Measurements from ENCODE around the gene LSAMP. TPM values are rescaled to one million over a fixed set of nuclear protein-coding genes. Genes with fewer than 3 reads are reported as not detected.

The LSAMP gene
- polyA plus RNA-seq, 1 of the 3 experiments (the other 2 are of a cell fraction), result 6.6 TPM

DNA sequence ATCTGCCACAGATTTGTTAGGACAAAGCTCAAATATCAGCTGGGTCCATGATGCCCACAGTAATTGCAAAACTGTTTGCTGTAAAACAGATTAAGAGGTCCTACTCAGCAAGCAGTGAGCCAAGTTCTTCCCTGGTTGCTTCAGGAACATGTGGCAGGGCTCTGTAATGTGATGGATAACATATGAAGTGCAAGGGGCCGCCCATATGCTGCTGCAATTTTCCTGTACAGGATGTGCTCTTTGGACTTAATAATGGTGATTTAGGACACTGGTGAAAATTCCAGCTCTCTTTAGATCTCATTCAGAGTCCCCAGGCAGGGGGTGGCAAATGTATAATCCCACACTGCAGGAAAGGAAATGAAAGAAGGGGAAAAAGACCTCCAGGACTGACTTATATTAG lies 289.4 kb downstream of the LSAMP start:
- no peaks in the 10 kb centered on the region for H3F3A ChIP-seq (replicated peaks; ENCODE audit: insufficient read depth)
- no peak overlapping the region for H3K9ac ChIP-seq
- H3K9me2 ChIP-seq, result no peaks in the 10 kb centered on the region
- H4K20me1 ChIP-seq (ENCODE audit: insufficient read depth), result no peaks in the 10 kb centered on the region
- no peaks in the 10 kb centered on the region for H3K36me3 ChIP-seq (replicated peaks in 1 of 2; ENCODE audit: control insufficient read depth in 1 of 2, insufficient read depth in 2 of 2, low read length in 1 of 2)
- CTCF ChIA-PET, result interaction anchor here (0.7 to 1.0 kb wide), 3 partner anchors 15 to 285 kb away, joined by 3 read pairs; no protein-coding TSS in a partner anchor
- TF ChIP-seq, protein P1, sequence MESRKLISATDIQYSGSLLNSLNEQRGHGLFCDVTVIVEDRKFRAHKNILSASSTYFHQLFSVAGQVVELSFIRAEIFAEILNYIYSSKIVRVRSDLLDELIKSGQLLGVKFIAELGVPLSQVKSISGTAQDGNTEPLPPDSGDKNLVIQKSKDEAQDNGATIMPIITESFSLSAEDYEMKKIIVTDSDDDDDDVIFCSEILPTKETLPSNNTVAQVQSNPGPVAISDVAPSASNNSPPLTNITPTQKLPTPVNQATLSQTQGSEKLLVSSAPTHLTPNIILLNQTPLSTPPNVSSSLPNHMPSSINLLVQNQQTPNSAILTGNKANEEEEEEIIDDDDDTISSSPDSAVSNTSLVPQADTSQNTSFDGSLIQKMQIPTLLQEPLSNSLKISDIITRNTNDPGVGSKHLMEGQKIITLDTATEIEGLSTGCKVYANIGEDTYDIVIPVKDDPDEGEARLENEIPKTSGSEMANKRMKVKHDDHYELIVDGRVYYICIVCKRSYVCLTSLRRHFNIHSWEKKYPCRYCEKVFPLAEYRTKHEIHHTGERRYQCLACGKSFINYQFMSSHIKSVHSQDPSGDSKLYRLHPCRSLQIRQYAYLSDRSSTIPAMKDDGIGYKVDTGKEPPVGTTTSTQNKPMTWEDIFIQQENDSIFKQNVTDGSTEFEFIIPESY (IDR thresholded peaks at IDR 0.05; ENCODE audit: borderline replicate concordance, low read depth), result no peak
- TF ChIP-seq MXI1 (IDR thresholded peaks at IDR 0.05; ENCODE audit: low read depth, low read length), result peak; percentile 31; the same call in 1 of the 2 replicates
- no peak for DNase-seq
- no peaks in the 10 kb centered on the region for H3K27me3 ChIP-seq (ENCODE audit: insufficient read depth)
- no peak overlapping the region for H3K4me3 ChIP-seq (ENCODE audit: low read depth in 2 of 2, low read length in 1 of 2)
- no peaks in the 10 kb centered on the region for H3K79me2 ChIP-seq (ENCODE audit: insufficient read depth)
- peak overlapping the region in 1 of 2 experiments; percentile 43; a peak in 1 of 4 replicates for H3K27ac ChIP-seq (ENCODE audit: low read depth in 2 of 2, low read length in 1 of 2)
- no peak overlapping the region for H3K4me2 ChIP-seq
- no peak overlapping the region for H2AFZ ChIP-seq (ENCODE audit: low read depth)
- peaks cover 0 to 2% of the 10 kb centered on the region in 2 experiments; a peak in 1 of 4 replicates for H3K4me1 ChIP-seq (ENCODE audit: control insufficient read depth in 1 of 2, insufficient read depth in 2 of 2, low read depth in 1 of 2, low read length in 1 of 2)
- 58% methylated on average over 1 of the region's 1 CpG for WGBS (ENCODE audit: low lambda C conversion rate)
- no peaks in the 10 kb centered on the region for H3K9me3 ChIP-seq
- POLR2A ChIA-PET, result no interaction called here

DNA sequence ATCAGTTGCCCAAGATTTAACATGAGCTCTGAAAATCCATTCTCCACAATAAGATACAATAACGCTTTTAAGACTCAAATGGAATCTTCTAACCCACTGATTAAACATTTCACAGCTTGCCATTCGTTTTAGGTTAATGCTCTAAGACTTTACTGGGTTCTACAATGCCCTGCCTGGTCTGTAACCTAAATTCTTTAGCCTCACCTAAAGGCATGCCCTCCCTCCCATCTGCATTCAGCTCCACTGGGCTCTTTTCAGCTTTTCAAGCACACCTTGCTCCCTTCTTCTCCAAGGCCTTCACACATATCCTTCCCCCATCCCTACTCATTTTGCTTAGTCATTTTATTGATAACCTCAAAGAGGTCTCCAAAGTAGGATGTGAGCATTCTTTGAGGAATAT lies 290.9 kb downstream of the LSAMP start:
- Histone ChIP-seq H3K27me3 (ENCODE audit: insufficient read depth) (no peaks in the 10 kb centered on the region), H3K9me2 (no peaks in the 10 kb centered on the region), H3K9ac (no peak overlapping the region), H4K20me1 (ENCODE audit: insufficient read depth) (no peaks in the 10 kb centered on the region), H3F3A (replicated peaks; ENCODE audit: insufficient read depth) (no peaks in the 10 kb centered on the region), H2AFZ (ENCODE audit: low read depth) (no peak overlapping the region), H3K36me3 (replicated peaks in 1 of 2; ENCODE audit: control insufficient read depth in 1 of 2, insufficient read depth in 2 of 2, low read length in 1 of 2) (no peaks in the 10 kb centered on the region), H3K4me1 (ENCODE audit: control insufficient read depth in 1 of 2, insufficient read depth in 2 of 2, low read depth in 1 of 2, low read length in 1 of 2) (peaks cover 2 to 8% of the 10 kb centered on the region in 2 experiments; a peak in 2 of 4 replicates), H3K9me3 (no peaks in the 10 kb centered on the region), H3K79me2 (ENCODE audit: insufficient read depth) (no peaks in the 10 kb centered on the region), H3K4me2 (no peak overlapping the region), H3K27ac (ENCODE audit: low read depth in 2 of 2, low read length in 1 of 2) (no peak overlapping the region), H3K4me3 (ENCODE audit: low read depth in 2 of 2, low read length in 1 of 2) (no peak overlapping the region)
- 68% methylated on average over 2 of the region's 2 CpGs for WGBS (ENCODE audit: low lambda C conversion rate)
- CTCF ChIA-PET, result interaction anchor here (1.0 kb wide), 1 partner anchor 11 kb away, joined by 3 read pairs; no protein-coding TSS in a partner anchor
- TF ChIP-seq, protein P2, sequence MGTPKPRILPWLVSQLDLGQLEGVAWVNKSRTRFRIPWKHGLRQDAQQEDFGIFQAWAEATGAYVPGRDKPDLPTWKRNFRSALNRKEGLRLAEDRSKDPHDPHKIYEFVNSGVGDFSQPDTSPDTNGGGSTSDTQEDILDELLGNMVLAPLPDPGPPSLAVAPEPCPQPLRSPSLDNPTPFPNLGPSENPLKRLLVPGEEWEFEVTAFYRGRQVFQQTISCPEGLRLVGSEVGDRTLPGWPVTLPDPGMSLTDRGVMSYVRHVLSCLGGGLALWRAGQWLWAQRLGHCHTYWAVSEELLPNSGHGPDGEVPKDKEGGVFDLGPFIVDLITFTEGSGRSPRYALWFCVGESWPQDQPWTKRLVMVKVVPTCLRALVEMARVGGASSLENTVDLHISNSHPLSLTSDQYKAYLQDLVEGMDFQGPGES (IDR thresholded peaks at IDR 0.05; ENCODE audit: low read depth, low read length), result no peak
- TF ChIP-seq NRF1 (IDR thresholded peaks at IDR 0.05; ENCODE audit: low read depth, low read length) (no peak), GABPA (IDR thresholded peaks at IDR 0.05; ENCODE audit: low read depth) (no peak), ELF1 (IDR thresholded peaks at IDR 0.05) (no peak), TEAD4 (IDR thresholded peaks at IDR 0.05; ENCODE audit: borderline replicate concordance, insufficient read depth) (no peak), RAD21 (IDR thresholded peaks at IDR 0.05; ENCODE audit: low read length) (no peak), JUND (IDR thresholded peaks at IDR 0.05) (no peak), USF1 (IDR thresholded peaks at IDR 0.05; ENCODE audit: borderline replicate concordance, low read depth) (no peak), EZH2phosphoT487 (IDR thresholded peaks at IDR 0.05; ENCODE audit: borderline replicate concordance, low read depth) (no peak), RCOR1 (IDR thresholded peaks at IDR 0.05; ENCODE audit: low read length) (no peak), RXRA (IDR thresholded peaks at IDR 0.05; ENCODE audit: borderline replicate concordance, low read depth) (no peak), TCF12 (IDR thresholded peaks at IDR 0.05) (no peak), TAF1 (IDR thresholded peaks at IDR 0.05; ENCODE audit: borderline replicate concordance, low read depth, low read length) (no peak), NFIC (IDR thresholded peaks at IDR 0.05; ENCODE audit: borderline replicate concordance) (no peak), MEF2A (IDR thresholded peaks at IDR 0.05; ENCODE audit: borderline replicate concordance, low read depth) (no peak), MXI1 (IDR thresholded peaks at IDR 0.05; ENCODE audit: low read depth, low read length) (no peak), SIN3A (IDR thresholded peaks at IDR 0.05; ENCODE audit: borderline replicate concordance, low read depth, low read length) (no peak)
- TF ChIP-seq, protein P3, sequence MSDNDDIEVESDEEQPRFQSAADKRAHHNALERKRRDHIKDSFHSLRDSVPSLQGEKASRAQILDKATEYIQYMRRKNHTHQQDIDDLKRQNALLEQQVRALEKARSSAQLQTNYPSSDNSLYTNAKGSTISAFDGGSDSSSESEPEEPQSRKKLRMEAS (IDR thresholded peaks at IDR 0.05; ENCODE audit: low read depth), result no peak
- TF ChIP-seq, protein P4, sequence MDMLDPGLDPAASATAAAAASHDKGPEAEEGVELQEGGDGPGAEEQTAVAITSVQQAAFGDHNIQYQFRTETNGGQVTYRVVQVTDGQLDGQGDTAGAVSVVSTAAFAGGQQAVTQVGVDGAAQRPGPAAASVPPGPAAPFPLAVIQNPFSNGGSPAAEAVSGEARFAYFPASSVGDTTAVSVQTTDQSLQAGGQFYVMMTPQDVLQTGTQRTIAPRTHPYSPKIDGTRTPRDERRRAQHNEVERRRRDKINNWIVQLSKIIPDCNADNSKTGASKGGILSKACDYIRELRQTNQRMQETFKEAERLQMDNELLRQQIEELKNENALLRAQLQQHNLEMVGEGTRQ (IDR thresholded peaks at IDR 0.05; ENCODE audit: borderline replicate concordance, low read depth, low read length), result no peak
- POLR2A ChIA-PET, result no interaction called here
- DNase-seq, result no peak

Measured in SK-N-SH (cell line).